NCI-H2227 (cell line): ENCODE results near the gene MEGF6.
"Not testable (repeated sequence)": the region's sequence is repeated elsewhere in the genome, so short reads cannot be mapped to it uniquely, and the experiment has no call there.

Experiments used
- DNase-seq: peaks from one replicate; lab custom pipeline; 2025; ENCODE audit not compliant: unreplicated experiment; lab: John Stamatoyannopoulos, UW

MEGF6 gene

GRCh38 chr1:3594706-3595377 is 16.5 kb downstream of the MEGF6 start:
- no peak for DNase-seq

DNA sequence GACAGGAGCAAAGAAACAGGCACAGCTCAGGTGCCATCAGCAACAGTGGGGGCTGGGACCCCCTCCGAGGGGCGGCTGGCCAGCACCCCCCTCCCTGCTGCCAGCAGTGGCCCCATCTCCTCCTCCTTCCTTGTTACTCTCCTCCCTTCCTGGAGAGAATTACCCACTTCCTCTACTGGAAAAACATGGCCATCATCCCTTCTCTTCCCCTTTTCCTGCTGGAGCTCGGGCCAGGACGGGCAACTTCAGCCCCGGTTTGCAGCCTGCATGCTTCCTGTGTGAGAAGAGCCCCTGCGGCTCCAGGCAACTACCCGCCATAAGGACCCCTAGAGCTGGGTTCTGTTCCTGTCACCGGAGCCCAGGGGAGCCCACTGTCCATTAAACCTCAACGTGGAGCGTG is 17.6 kb downstream of the MEGF6 start:
- DNase-seq, result no peak

DNA sequence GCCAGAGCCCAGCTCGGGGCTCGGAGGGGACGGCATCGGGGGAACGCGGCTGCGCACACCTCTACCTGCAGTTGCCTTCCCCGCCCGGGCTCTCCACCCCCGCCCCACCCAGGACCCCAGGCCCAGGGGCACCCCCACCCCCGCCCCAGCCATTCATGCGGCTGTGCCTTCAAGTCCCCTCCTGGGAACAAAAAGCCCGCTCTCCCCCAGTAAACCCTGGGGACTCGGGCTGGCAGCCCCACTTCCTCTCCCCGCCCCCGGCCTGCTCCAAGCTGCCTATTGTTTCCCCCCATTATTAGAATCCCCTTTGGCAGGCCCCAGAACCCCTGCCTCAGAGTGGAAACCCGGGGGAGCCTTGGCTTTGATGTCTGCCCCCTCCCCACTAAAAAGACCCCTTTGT is 18.0 kb downstream of the MEGF6 start:
- DNase-seq, result no peak

- no peak for DNase-seq
Measured at GRCh38 chr1:3590951-3591865, 20.1 kb downstream of the MEGF6 start.

- peak; percentile 39 for DNase-seq
Measured at GRCh38 chr1:3590139-3590763, 21.1 kb downstream of the MEGF6 start.

DNA sequence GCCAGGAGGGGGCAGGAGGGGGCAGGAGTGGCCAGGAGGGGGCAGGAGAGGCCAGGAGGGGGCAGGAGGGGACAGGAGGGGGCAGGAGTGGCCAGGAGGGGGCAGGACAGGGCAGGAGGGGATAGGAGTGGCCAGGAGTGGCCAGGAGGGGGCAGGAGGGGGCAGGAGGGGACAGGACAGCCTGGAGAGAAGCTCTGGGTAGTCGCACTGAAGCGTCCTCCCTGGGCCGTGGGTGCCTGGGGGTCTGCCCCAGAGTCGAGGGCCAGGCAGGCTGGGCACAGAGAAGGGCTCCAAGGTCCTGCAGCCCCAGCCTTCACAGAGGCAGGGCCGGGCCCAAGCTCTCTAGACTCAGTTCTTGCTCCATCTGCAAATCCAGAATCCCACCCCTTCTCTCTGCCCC is 22.9 kb downstream of the MEGF6 start:
- DNase-seq, result no peak

GRCh38 chr1:3586986-3587759 is 24.1 kb downstream of the MEGF6 start:
- DNase-seq, result no peak

DNA sequence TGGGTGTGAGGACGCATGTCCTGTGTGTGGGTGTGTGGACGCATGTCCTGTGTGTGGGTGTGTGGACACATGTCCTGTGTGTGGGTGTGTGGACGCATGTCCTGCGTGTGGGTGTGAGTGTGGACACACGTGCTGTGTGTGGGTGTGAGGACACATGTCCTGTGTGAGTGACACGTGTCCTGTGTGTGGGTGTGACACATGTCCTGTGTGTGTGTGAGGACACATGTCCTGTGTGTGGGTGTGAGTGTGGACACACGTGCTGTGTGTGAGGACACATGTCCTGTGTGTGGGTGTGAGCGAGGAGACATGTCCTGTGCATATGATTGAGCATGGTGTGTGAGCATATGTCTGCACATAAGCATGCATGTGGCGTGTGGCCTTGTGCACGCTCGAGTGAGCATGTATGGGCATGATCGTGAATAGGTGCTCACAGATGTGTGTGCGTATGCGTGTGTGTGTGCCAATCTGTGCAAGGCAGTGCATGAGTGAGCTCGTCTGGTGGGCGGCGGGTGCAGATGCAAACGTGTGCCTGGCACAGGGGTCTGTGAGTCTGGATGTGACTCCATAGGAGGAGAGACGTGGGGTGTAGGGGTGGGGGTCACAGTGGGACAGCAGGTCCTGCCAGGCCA is 25.3 kb downstream of the MEGF6 start:
- DNase-seq, result no peak

DNA sequence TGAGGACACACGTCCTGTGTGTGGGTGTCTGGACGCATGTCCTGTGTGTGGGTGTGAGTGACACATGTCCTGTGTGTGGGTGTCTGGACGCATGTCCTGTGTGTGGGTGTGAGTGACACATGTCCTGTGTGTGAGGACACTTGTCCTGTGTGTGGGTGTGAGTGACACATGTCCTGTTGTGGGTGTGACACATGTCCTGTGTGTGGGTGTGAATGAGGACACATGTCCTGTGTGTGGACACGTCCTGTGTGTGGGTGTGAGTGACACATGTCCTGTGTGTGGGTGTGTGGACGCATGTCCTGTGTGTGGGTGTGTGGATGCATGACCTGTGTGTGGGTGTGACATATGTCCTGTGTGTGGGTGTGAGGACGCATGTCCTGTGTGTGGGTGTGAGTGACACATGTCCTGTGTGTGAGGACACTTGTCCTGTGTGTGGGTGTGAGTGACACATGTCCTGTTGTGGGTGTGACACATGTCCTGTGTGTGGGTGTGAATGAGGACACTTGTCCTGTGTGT is 25.9 kb downstream of the MEGF6 start:
- DNase-seq, result not testable (repeated sequence)

- DNase-seq, result no peak
Measured at GRCh38 chr1:3584915-3585314, 26.4 kb downstream of the MEGF6 start.

GRCh38 chr1:3583751-3584150 is 27.6 kb downstream of the MEGF6 start:
- DNase-seq, result not testable (repeated sequence)

- no peak for DNase-seq
Measured at GRCh38 chr1:3581296-3582036, 29.8 kb downstream of the MEGF6 start.

- no peak for DNase-seq
Measured at GRCh38 chr1:3580231-3580630, 31.1 kb downstream of the MEGF6 start.

- DNase-seq, result no peak
Measured at GRCh38 chr1:3579626-3580025, 31.7 kb downstream of the MEGF6 start.

- DNase-seq, result no peak
Measured at GRCh38 chr1:3578906-3579305, 32.4 kb downstream of the MEGF6 start.

DNA sequence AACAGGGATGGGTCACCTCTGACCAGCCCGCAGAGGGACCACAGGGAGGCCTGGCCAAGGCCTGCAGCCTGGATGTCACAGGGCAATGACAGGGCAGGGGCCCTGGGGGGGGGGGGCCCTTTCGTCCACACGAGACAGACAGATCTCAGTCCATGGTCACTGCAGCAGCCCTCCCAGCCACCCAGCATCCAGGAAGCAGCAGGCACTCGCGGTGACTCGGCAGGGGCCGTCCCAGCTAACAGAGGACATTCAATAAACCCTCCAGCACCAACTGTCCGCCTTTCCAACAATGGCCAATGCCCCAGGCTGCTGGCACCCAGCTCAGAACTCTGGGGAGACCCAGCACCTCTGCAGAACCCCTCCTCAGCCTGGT is 32.9 kb downstream of the MEGF6 start:
- DNase-seq, result no peak

DNA sequence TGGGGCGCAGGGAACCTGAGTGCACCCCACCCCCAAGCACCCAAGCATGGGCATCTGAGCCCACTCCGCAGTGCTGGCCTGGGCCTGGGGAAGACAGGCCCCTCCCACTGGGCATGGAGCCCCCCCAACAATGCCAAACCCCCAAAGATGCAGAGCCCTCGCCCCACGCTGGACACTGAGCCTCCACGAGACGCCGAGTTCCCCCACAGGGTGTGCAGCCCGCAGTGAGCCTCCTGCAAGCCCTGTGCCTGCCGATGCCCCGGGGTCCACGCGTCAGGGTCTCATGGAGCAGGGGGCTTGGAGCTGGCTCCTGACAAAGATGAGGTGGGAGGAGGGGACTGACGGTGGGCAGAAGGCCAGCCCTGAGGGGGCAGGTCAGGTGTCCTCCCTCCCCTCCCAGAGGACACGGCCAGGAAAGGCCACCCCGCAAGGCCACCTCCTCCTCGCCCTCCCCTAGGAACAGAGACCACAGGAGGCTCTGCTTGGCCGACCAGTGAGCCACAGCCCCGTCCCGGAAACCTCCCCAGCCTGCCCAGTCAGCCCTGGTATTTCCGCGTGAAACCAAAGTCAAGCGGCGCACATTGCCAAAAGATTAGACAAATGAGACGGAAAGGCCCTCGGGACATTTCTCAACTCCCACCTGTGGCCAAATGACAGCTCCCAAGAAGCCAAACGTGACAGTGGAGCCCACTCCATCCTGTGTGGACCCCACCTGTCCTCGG is 33.4 kb downstream of the MEGF6 start:
- no peak for DNase-seq

DNA sequence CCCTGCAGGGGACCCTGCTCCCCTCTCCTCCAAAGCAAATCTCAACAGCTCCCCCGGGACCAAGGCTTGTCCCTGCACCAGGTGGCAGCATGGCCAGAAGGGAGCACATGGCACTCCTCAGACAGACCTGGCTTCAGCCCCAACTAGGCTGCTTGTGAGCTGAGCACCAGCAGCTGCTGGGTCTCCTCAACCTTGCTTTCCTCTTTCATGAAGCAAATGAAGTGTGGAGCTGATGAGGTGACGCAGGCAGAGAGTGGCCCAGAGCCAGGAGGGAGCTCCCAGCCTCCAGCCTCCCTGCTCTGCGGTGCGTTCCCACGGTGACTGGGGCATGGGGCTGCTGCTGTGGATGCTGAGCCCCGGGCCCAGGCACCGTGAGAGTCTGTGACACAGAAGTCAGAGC is 34.0 kb downstream of the MEGF6 start:
- DNase-seq, result no peak

DNA sequence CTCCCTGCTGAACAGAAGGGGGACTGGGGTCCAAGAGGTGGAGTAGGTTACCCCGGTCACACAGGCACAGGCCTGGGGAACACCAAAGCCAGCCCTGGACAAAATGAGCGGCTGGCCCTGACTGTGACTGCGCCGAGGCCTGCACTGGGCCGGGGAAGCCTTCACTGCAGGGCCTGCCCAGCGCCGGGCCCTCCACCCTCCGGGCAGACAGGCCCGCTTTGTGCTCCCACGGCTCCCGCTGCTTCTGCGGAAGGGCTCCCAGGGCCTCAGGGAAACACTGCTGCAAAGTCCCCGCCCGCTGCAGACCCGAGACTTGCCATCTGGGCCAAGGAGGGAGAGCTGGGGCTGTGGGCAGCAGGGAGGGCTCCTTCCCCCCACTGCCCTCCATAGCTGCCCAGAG is 35.3 kb downstream of the MEGF6 start:
- no peak for DNase-seq
